CD4-positive, alpha-beta T cell (primary cell): ENCODE measurements around the gene CDC42SE2. TPM values are rescaled to one million over a fixed set of nuclear protein-coding genes. Genes with fewer than 3 reads are reported as not detected.
A peak's percentile ranks its signal among the peaks of the same experiment; 100 is the strongest.

Source experiments
- ATAC-seq: fragments of 200-7000 bp; cut with Tn5 transposase; one replicate; pipeline ENCODE4 v1.10.0; 2022; ENCODE audit warnings: mild to moderate bottlenecking; ENCODE audit not compliant: poor library complexity
- CTCF ChIA-PET: fragments of 350-600 bp; sonication (Branson Sonifier 250); formaldehyde crosslinking; loops from one replicate; lab custom pipeline; 2021; ENCODE audit warnings: antibody characterized with exemption, inconsistent platforms; lab: Charles Lee
- POLR2A ChIA-PET: fragments of 350-600 bp; sonication (Branson Sonifier 250); formaldehyde crosslinking; loops from one replicate; lab custom pipeline; 2021; ENCODE audit warnings: antibody characterized with exemption, inconsistent platforms; lab: Charles Lee
- DNase-seq, 14 experiments: peaks; one replicate each; pipeline ENCODE4 v3.0.0-alpha.2; 2013 to 2020; ENCODE audit warnings: mixed read lengths in 2 of 14
- H3K27ac ChIP-seq, 2 donors: one replicate each; pipeline versions ENCODE4 v1.5.1 to v1.7.0; 2013; ENCODE audit warnings: low read length in 2 of 2, low read depth in 1 of 2, mild to moderate bottlenecking in 1 of 2
- H3K27me3 ChIP-seq, 2 experiments: 1 replicate in 1 of 2; 2 replicates in 1 of 2; pipeline versions ENCODE4 v1.6.1 to v1.7.0; 2013; ENCODE audit warnings: low read length in 2 of 2, control low read depth in 1 of 2, mild to moderate bottlenecking in 1 of 2, moderate library complexity in 1 of 2; ENCODE audit not compliant: insufficient read depth in 2 of 2, control insufficient read depth in 1 of 2
- H3K36me3 ChIP-seq: one replicate; pipeline ENCODE4 v1.6.1; 2013; ENCODE audit warnings: low read length, control low read depth; ENCODE audit not compliant: insufficient read depth
- H3K4me1 ChIP-seq: one replicate; pipeline ENCODE4 v1.6.1; 2013; ENCODE audit warnings: low read length, control low read depth; ENCODE audit not compliant: insufficient read depth
- H3K4me3 ChIP-seq: one replicate; pipeline ENCODE4 v1.5.1; 2013; ENCODE audit warnings: mild to moderate bottlenecking, low read length, moderate library complexity
- H3K9me3 ChIP-seq, 2 experiments: 1 replicate in 1 of 2; 2 replicates in 1 of 2; pipeline versions ENCODE4 v1.6.1 to v1.7.0; 2013; ENCODE audit warnings: low read length in 2 of 2, mild to moderate bottlenecking in 2 of 2, control low read depth in 1 of 2, moderate library complexity in 1 of 2; ENCODE audit not compliant: control insufficient read depth in 1 of 2, insufficient read depth in 1 of 2
- H3K27ac Mint-ChIP-seq: one replicate; pipeline ENCODE4 v1.8.0; 2020; ENCODE audit warnings: mixed read lengths
- H3K27me3 Mint-ChIP-seq: one replicate; pipeline ENCODE4 v1.8.0; 2021; ENCODE audit warnings: mixed read lengths
- H3K36me3 Mint-ChIP-seq: one replicate; pipeline ENCODE4 v1.8.0; 2021; ENCODE audit warnings: low read depth, mixed read lengths
- H3K4me1 Mint-ChIP-seq: one replicate; pipeline ENCODE4 v1.8.0; 2021; ENCODE audit warnings: low read depth, mixed read lengths
- H3K4me3 Mint-ChIP-seq: one replicate; pipeline ENCODE4 v1.8.0; 2020; ENCODE audit warnings: mild to moderate bottlenecking, mixed read lengths
- H3K9me3 Mint-ChIP-seq: one replicate; pipeline ENCODE4 v1.8.0; 2020; ENCODE audit warnings: mixed read lengths
- CTCF ChIP-seq: fragments of 200-600 bp; IDR thresholded peaks from one replicate; pipeline ENCODE4 v1.8.0; 2022; ENCODE audit warnings: antibody characterized with exemption, mild to moderate bottlenecking
- intact Hi-C, 2 experiments: fragments of 100-400 bp; cut with DNase I in 1 of 2; cut with micrococcal nuclease in 1 of 2; formaldehyde crosslinking; loops; one replicate each; pipeline versions ENCODE4 v1.15.1 to v1.9.0; 2023 to 2025; cut with DNase I, micrococcal nuclease
- total RNA-seq, 174 experiments: library from RNA in 2 of 174; stranded (reverse) in 2 of 174; gene quantifications; one replicate each; pipeline ENCODE4 v1.2.3 and lab custom pipeline; 2021 to 2026

Gene CDC42SE2
- total RNA-seq, 2 experiments from 2014 or later: 218 to 230 TPM

GRCh38 chr5:131355971-131356528, 92.2 kb downstream of the CDC42SE2 start:
- intact Hi-C loops: loop anchor here in 1 of 2 experiments (2.0 kb wide), 2 partner anchors 15 kb away; no protein-coding TSS in a partner anchor
- H3K9me3 Mint-ChIP-seq: no peaks in the 10 kb centered on the region
- H3K36me3 Mint-ChIP-seq: peaks cover 70% of the 10 kb centered on the region
- H3K4me3 Mint-ChIP-seq: peak overlapping the region; percentile 72
- CTCF ChIA-PET: interaction anchor here (0.9 to 1.4 kb wide), 3 partner anchors 9 to 32 kb away, joined by 3 to 4 read pairs (median 4); no protein-coding TSS in a partner anchor
- POLR2A ChIA-PET: interaction anchor here (1.0 to 4.3 kb wide), 9 partner anchors 10 to 92 kb away, joined by 3 to 45 read pairs (median 5); partner anchors contain the start of gene CDC42SE2
- TF ChIP-seq CTCF: no peak
- H3K4me3 ChIP-seq: no peak overlapping the region
- DNase-seq: peak in 1 of 14 experiments; percentile 23
- ATAC-seq: no peak
- peak overlapping the region; percentile 88 for H3K27ac Mint-ChIP-seq
- no peaks in the 10 kb centered on the region for H3K9me3 ChIP-seq
- H3K27me3 ChIP-seq: no peaks in the 10 kb centered on the region
- peak overlapping the region; percentile 27 to 42 for H3K27ac ChIP-seq
- peaks cover 80% of the 10 kb centered on the region for H3K4me1 Mint-ChIP-seq
- H3K36me3 ChIP-seq: peaks cover 34% of the 10 kb centered on the region
- H3K4me1 ChIP-seq: peaks cover 34% of the 10 kb centered on the region
- no peaks in the 10 kb centered on the region for H3K27me3 Mint-ChIP-seq

GRCh38 chr5:131356619-131357018, 92.8 kb downstream of the CDC42SE2 start:
- Histone ChIP-seq H3K9me3 (no peaks in the 10 kb centered on the region), H3K4me1 (peaks cover 37% of the 10 kb centered on the region), H3K27ac (peak overlapping the region in 1 of 2 donors; percentile 42), H3K27me3 (no peaks in the 10 kb centered on the region), H3K36me3 (peaks cover 40% of the 10 kb centered on the region), H3K4me3 (no peak overlapping the region)
- Mint-ChIP-seq H3K9me3 (no peaks in the 10 kb centered on the region), H3K27ac (peak overlapping the region; percentile 88), H3K4me3 (no peak overlapping the region), H3K27me3 (no peaks in the 10 kb centered on the region), H3K4me1 (peaks cover 85% of the 10 kb centered on the region), H3K36me3 (peaks cover 72% of the 10 kb centered on the region)
- no peak for DNase-seq
- no peak for TF ChIP-seq CTCF
- intact Hi-C loops: loop anchor here (1.0 to 2.0 kb wide), 2 partner anchors 14 to 26 kb away; no protein-coding TSS in a partner anchor
- ChIA-PET POLR2A (interaction anchor here (0.7 to 4.3 kb wide), 12 partner anchors 9 to 103 kb away, joined by 3 to 45 read pairs (median 4); partner anchors contain the start of gene CDC42SE2), CTCF (interaction anchor here (0.6 to 1.7 kb wide), 5 partner anchors 8 to 54 kb away, joined by 3 to 5 read pairs (median 3); no protein-coding TSS in a partner anchor)
- no peak for ATAC-seq

- ATAC-seq (peak; percentile 64), DNase-seq (peak in 5 of 14 experiments; percentile 27 to 67 (median 61))
- ChIA-PET CTCF (interaction anchor here (1.3 to 1.7 kb wide), 2 partner anchors 24 to 53 kb away, joined by 3 to 5 read pairs; no protein-coding TSS in a partner anchor), POLR2A (interaction anchor here (0.5 to 4.3 kb wide), 9 partner anchors 15 to 105 kb away, joined by 3 to 45 read pairs (median 3); partner anchors contain the start of gene CDC42SE2)
- TF ChIP-seq CTCF: no peak
- peak overlapping the region; percentile 5 to 57 for H3K27ac ChIP-seq
- H3K27me3 ChIP-seq: no peaks in the 10 kb centered on the region
- peaks cover 85% of the 10 kb centered on the region for H3K4me1 Mint-ChIP-seq
- H3K4me1 ChIP-seq: peaks cover 40% of the 10 kb centered on the region
- no peaks in the 10 kb centered on the region for H3K27me3 Mint-ChIP-seq
- H3K9me3 Mint-ChIP-seq: no peaks in the 10 kb centered on the region
- H3K36me3 Mint-ChIP-seq: peaks cover 74% of the 10 kb centered on the region
- H3K27ac Mint-ChIP-seq: peak overlapping the region; percentile 88
- H3K9me3 ChIP-seq: no peaks in the 10 kb centered on the region
- intact Hi-C loops: loop anchor here (1.0 to 2.0 kb wide), 3 partner anchors 13 to 24 kb away; no protein-coding TSS in a partner anchor
- H3K4me3 ChIP-seq: no peak overlapping the region
- H3K4me3 Mint-ChIP-seq: peak overlapping the region; percentile 70
- H3K36me3 ChIP-seq: peaks cover 45% of the 10 kb centered on the region
Measured at GRCh38 chr5:131357739-131358561, 94.1 kb downstream of the CDC42SE2 start.
